Measurements from ENCODE around the gene FBXL17. TPM values are rescaled to one million over a fixed set of nuclear protein-coding genes. Genes with fewer than 3 reads are reported as not detected.

FBXL17 gene
- total and polyA plus RNA-seq, 3 experiments from 2014 or later, result 6.4 to 8.2 (median 6.9) TPM

DNA sequence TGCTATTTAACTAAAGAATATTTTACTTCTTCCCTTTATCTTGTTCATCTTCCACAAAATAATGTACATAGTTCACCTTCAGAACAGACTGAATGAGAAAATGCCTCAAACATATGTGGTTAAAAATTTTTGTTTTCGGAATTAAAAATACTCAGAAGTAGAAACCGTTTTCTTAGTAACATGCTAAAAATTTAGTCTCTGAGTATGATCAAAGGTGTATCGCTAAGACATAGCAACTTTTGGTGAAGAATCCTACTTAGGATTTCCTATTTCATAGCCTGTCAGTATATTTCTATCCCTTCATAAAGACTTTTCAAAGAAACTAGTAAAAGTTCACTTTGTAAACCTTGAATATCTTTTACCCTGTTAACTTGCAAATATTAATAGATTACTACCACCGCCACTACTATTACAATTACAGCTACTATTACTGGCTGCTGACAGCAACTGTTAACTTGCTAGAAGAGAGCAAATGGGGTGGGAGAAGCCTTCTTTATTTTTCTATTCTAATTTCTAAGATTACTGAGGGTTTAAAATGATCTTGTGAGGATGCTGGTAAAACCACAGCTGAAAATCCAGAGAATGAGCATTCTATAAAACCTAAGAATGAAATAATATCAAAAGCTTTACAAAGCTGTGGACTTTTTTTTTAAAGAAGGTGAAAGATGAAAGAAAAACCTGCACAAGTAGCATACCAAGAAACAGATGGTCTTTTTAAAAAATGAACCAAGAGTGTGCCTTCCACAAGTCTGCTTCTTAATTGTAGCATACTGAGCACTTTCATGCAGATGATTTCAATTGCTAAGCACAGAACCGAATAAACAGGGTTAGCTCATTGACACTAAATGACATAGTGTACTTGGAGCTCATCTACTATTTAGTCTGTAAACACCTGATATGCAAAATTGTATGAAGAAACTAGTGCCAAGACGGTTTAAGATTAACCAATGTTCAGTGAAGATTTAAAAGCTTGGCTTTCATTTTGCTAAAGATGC is 464.9 kb downstream of the FBXL17 start:
- DNase-seq, result no peak
- Histone ChIP-seq H3K27ac (ENCODE audit: low read depth, low read length) (no peak overlapping the region), H3K9me3 (ENCODE audit: low read length) (no peaks in the 10 kb centered on the region), H3K36me3 (ENCODE audit: insufficient read depth, low read length) (no peaks in the 10 kb centered on the region), H3K27me3 (ENCODE audit: insufficient read depth, low read length, poor library complexity, severe bottlenecking) (no peaks in the 10 kb centered on the region), H3K4me1 (ENCODE audit: insufficient read depth, low read length) (no peaks in the 10 kb centered on the region), H3K4me3 (ENCODE audit: low read length) (no peak overlapping the region)
- no peak overlapping the region for H3K27ac Mint-ChIP-seq
- POLR2A ChIA-PET, result no interaction called here
- H3K4me3 Mint-ChIP-seq, result peak overlapping the region in 1 of 7 donors; percentile 20
- H3K36me3 Mint-ChIP-seq, result peaks cover 1 to 9% (median 6%) of the 10 kb centered on the region in 3 donors
- H3K27me3 Mint-ChIP-seq, result no peaks in the 10 kb centered on the region
- CTCF ChIA-PET, result no interaction called here
- no peaks in the 10 kb centered on the region for H3K4me1 Mint-ChIP-seq
- no peaks in the 10 kb centered on the region for H3K9me3 Mint-ChIP-seq

DNA sequence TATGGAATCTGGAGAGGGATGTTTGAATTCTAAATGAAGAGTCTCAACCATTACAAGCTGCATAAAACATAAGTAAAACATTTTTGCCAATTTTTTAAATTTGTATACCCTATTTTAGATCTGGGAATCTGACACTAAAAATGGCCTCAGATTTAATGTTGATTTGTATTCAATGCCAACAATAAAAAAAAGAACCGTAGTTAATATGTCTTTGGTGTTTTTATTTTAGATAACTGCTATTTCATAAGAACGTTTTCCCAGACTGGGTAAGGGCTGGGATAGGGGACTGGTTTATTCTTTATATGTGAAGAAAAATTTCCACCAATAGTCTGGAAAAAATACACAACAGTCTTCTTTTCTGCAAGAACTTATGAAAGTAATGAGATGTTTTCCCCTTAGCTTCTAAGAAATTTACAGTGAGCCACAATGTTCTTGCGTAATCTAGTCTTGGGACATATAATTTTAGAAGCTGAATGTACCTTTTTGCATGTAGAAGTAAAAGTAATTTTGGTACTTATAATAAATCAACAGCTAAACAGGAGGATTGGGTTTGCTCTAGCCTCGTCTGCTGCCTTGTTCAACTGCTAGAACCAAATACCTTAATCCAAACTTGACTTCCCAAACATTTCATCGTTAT is 466.6 kb downstream of the FBXL17 start:
- Histone ChIP-seq H3K4me1 (ENCODE audit: insufficient read depth, low read length) (no peaks in the 10 kb centered on the region), H3K9me3 (ENCODE audit: low read length) (no peaks in the 10 kb centered on the region), H3K27ac (ENCODE audit: low read depth, low read length) (no peak overlapping the region), H3K36me3 (ENCODE audit: insufficient read depth, low read length) (no peaks in the 10 kb centered on the region), H3K4me3 (ENCODE audit: low read length) (no peak overlapping the region), H3K27me3 (ENCODE audit: insufficient read depth, low read length, poor library complexity, severe bottlenecking) (no peaks in the 10 kb centered on the region)
- Mint-ChIP-seq H3K27me3 (no peaks in the 10 kb centered on the region), H3K9me3 (no peaks in the 10 kb centered on the region), H3K27ac (no peak overlapping the region), H3K4me3 (no peak overlapping the region), H3K4me1 (no peaks in the 10 kb centered on the region), H3K36me3 (peaks cover 1 to 9% (median 6%) of the 10 kb centered on the region in 3 donors)
- POLR2A ChIA-PET, result no interaction called here
- CTCF ChIA-PET, result no interaction called here
- DNase-seq, result no peak

DNA sequence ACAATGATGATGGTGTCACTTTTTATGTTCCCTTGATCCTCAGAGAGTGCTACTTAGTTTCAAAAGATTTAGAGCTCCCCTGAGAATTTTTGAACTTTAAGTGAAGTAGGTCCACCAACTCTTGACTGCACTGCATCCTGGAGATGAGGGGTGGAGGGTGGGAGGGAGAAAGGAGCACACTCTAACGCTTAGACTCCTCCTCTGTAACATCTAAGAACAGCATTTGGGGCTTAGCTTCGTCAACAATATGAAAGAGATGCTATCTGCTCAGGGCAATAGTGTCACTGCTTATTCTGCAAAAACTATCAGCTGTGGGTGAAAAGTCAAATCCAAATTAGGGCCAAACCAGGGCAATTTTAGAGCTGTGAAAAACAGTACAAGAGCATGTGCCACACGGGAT is 468.4 kb downstream of the FBXL17 start:
- POLR2A ChIA-PET, result no interaction called here
- no peaks in the 10 kb centered on the region for H3K4me1 Mint-ChIP-seq
- DNase-seq, result no peak
- H3K27ac Mint-ChIP-seq, result no peak overlapping the region
- H3K4me1 ChIP-seq (ENCODE audit: insufficient read depth, low read length), result no peaks in the 10 kb centered on the region
- no peak overlapping the region for H3K27ac ChIP-seq (ENCODE audit: low read depth, low read length)
- no peaks in the 10 kb centered on the region for H3K36me3 ChIP-seq (ENCODE audit: insufficient read depth, low read length)
- H3K4me3 ChIP-seq (ENCODE audit: low read length), result no peak overlapping the region
- H3K36me3 Mint-ChIP-seq, result peaks cover 8 to 14% (median 8%) of the 10 kb centered on the region in 3 donors
- peaks cover 3 to 5% (median 4%) of the 10 kb centered on the region in 5 donors for H3K9me3 Mint-ChIP-seq
- no peaks in the 10 kb centered on the region for H3K27me3 Mint-ChIP-seq
- CTCF ChIA-PET, result no interaction called here
- no peak overlapping the region for H3K4me3 Mint-ChIP-seq
- H3K27me3 ChIP-seq (ENCODE audit: insufficient read depth, low read length, poor library complexity, severe bottlenecking), result no peaks in the 10 kb centered on the region
- no peaks in the 10 kb centered on the region for H3K9me3 ChIP-seq (ENCODE audit: low read length)

DNA sequence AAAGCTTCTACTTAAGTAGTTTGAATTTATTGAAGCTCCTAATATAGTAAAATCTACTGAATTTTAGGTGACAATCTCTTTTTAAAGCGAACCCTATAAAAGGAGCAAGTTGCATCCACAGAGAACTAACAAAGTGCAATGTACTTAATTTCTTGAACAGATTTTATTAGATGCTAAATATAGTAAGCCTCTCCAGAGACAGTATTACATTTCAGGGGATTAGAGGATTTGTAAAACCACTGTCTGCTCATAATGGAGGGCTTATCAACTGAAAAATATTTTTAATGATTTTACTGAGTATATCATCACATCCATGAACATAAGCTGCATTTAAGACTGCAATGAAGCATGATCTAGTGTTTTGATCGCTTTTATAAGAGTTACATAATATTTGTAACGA is 481.2 kb downstream of the FBXL17 start:
- Histone ChIP-seq H3K4me3 (ENCODE audit: low read length) (no peak overlapping the region), H3K4me1 (ENCODE audit: insufficient read depth, low read length) (no peaks in the 10 kb centered on the region), H3K9me3 (ENCODE audit: low read length) (no peaks in the 10 kb centered on the region), H3K27ac (ENCODE audit: low read depth, low read length) (no peak overlapping the region), H3K36me3 (ENCODE audit: insufficient read depth, low read length) (no peaks in the 10 kb centered on the region), H3K27me3 (ENCODE audit: insufficient read depth, low read length, poor library complexity, severe bottlenecking) (no peaks in the 10 kb centered on the region)
- H3K4me1 Mint-ChIP-seq, result no peaks in the 10 kb centered on the region
- H3K27ac Mint-ChIP-seq, result no peak overlapping the region
- H3K9me3 Mint-ChIP-seq, result peaks cover 0 to 2% (median 0%) of the 10 kb centered on the region in 5 donors
- no peak for DNase-seq
- ChIA-PET CTCF (no interaction called here), POLR2A (no interaction called here)
- no peaks in the 10 kb centered on the region for H3K27me3 Mint-ChIP-seq
- H3K36me3 Mint-ChIP-seq, result peaks cover 4 to 32% (median 9%) of the 10 kb centered on the region in 3 donors
- H3K4me3 Mint-ChIP-seq, result no peak overlapping the region

DNA sequence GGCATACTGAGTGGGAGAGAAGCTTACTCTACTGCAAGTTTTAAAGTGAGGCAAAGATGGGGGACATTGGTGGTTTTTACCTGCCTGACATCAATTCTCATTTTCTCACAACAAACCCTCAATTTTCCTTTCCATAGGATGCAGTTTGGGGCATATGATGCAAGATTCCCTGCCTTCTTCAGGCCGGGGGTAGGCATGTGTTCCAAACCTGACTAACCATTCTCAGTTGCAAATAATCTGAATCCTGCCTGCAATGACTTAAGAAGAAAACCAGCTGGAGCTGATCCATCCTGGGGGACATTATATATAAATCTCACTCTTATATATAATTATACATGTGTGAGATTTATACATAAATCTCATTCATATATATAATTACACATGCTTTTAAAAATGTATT is 487.5 kb downstream of the FBXL17 start:
- CTCF ChIA-PET, result interaction anchor here (0.8 kb wide), 1 partner anchor 11 kb away, joined by 3 read pairs; no protein-coding TSS in a partner anchor
- no peak overlapping the region for H3K27ac ChIP-seq (ENCODE audit: low read depth, low read length)

DNA sequence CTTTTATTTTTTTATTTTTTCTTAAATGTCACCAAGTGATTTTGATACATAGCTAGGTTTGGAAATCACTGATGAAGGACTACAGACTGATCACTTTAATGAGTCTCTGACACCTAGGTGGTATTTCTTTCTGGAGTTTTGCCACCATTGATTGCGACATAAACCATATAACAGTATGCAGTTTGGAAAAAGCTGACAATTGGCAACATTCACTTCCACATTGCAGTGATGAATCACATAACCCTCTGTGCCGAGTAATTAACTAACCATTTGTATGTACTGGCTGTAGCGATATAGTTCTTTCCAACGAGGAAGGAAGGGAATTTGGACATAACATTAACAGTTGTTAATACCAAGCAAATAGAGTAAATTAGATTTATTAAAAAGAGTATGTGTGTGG is 488.3 kb downstream of the FBXL17 start:
- Mint-ChIP-seq H3K27me3 (no peaks in the 10 kb centered on the region), H3K36me3 (peaks cover 7 to 14% (median 7%) of the 10 kb centered on the region in 3 donors), H3K27ac (no peak overlapping the region), H3K4me3 (no peak overlapping the region), H3K4me1 (no peaks in the 10 kb centered on the region), H3K9me3 (peaks cover 0 to 2% (median 0%) of the 10 kb centered on the region in 5 donors)
- Histone ChIP-seq H3K4me3 (ENCODE audit: low read length) (no peak overlapping the region), H3K9me3 (ENCODE audit: low read length) (no peaks in the 10 kb centered on the region), H3K27me3 (ENCODE audit: insufficient read depth, low read length, poor library complexity, severe bottlenecking) (no peaks in the 10 kb centered on the region), H3K36me3 (ENCODE audit: insufficient read depth, low read length) (no peaks in the 10 kb centered on the region), H3K4me1 (ENCODE audit: insufficient read depth, low read length) (no peaks in the 10 kb centered on the region), H3K27ac (ENCODE audit: low read depth, low read length) (no peak overlapping the region)
- ChIA-PET POLR2A (no interaction called here), CTCF (interaction anchor here (0.8 kb wide), 1 partner anchor 10 kb away, joined by 3 read pairs; no protein-coding TSS in a partner anchor)
- no peak for DNase-seq

More for the DNA sequence above, 487.5 kb downstream of the FBXL17 start:
- Mint-ChIP-seq H3K27ac (peak overlapping the region in 1 of 8 donors; percentile 56), H3K4me1 (no peaks in the 10 kb centered on the region), H3K4me3 (no peak overlapping the region), H3K9me3 (peaks cover 0 to 2% (median 0%) of the 10 kb centered on the region in 5 donors), H3K36me3 (peaks cover 9 to 21% (median 9%) of the 10 kb centered on the region in 3 donors), H3K27me3 (no peaks in the 10 kb centered on the region)
- Histone ChIP-seq H3K9me3 (ENCODE audit: low read length) (no peaks in the 10 kb centered on the region), H3K4me3 (ENCODE audit: low read length) (no peak overlapping the region), H3K36me3 (ENCODE audit: insufficient read depth, low read length) (no peaks in the 10 kb centered on the region), H3K4me1 (ENCODE audit: insufficient read depth, low read length) (no peaks in the 10 kb centered on the region), H3K27me3 (ENCODE audit: insufficient read depth, low read length, poor library complexity, severe bottlenecking) (no peaks in the 10 kb centered on the region)
- POLR2A ChIA-PET, result no interaction called here
- no peak for DNase-seq

DNA sequence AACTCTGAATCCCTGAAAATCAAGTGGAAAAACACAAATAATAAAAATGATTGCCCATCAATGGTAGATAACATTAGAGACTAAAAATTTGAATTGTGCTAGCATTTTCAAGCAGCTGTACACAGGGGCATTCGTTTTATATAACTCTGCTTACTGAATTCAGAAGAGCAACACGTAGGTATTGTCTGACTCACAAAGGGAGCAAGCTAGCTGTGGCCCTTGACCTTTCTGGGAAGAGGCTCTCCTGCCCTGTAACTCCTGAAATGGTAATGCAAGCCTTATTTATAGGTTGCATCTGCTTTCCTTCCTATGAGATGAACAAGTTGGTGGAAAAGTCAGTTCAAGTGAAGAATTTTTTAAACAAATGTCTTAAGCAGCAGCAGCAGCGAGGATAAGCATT is 492.5 kb downstream of the FBXL17 start:
- Histone ChIP-seq H3K4me1 (ENCODE audit: insufficient read depth, low read length) (no peaks in the 10 kb centered on the region), H3K4me3 (ENCODE audit: low read length) (no peak overlapping the region), H3K9me3 (ENCODE audit: low read length) (no peaks in the 10 kb centered on the region), H3K27me3 (ENCODE audit: insufficient read depth, low read length, poor library complexity, severe bottlenecking) (no peaks in the 10 kb centered on the region), H3K36me3 (ENCODE audit: insufficient read depth, low read length) (no peaks in the 10 kb centered on the region), H3K27ac (ENCODE audit: low read depth, low read length) (no peak overlapping the region)
- ChIA-PET POLR2A (no interaction called here), CTCF (no interaction called here)
- Mint-ChIP-seq H3K27ac (no peak overlapping the region), H3K4me1 (no peaks in the 10 kb centered on the region), H3K36me3 (peaks cover 1 to 9% (median 5%) of the 10 kb centered on the region in 3 donors), H3K27me3 (no peaks in the 10 kb centered on the region), H3K9me3 (no peaks in the 10 kb centered on the region), H3K4me3 (no peak overlapping the region)
- no peak for DNase-seq

DNA sequence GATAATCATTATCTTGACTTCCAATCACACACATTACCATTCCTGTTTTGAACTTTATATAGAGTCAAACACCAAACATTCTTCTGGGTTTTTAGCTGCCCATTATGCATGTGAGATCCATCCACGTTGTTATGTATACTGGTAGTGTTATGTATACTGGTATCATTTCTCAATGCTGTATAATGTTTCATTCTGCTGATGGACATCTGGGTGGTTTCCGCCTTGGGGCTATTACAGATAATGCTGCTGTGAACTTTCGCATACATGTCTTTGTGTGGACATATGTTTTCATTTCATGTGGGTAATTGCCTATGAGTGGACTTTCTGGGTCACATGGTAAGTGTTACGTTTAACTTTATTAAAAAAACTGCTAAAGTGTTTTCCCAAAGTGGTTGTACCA is 493.4 kb downstream of the FBXL17 start:
- Mint-ChIP-seq H3K9me3 (no peaks in the 10 kb centered on the region), H3K4me3 (no peak overlapping the region), H3K36me3 (peaks cover 1 to 13% (median 5%) of the 10 kb centered on the region in 3 donors), H3K27ac (no peak overlapping the region), H3K4me1 (no peaks in the 10 kb centered on the region), H3K27me3 (no peaks in the 10 kb centered on the region)
- no peak overlapping the region for H3K27ac ChIP-seq (ENCODE audit: low read depth, low read length)
- H3K4me3 ChIP-seq (ENCODE audit: low read length), result no peak overlapping the region
- DNase-seq, result no peak
- CTCF ChIA-PET, result no interaction called here
- H3K36me3 ChIP-seq (ENCODE audit: insufficient read depth, low read length), result no peaks in the 10 kb centered on the region
- no peaks in the 10 kb centered on the region for H3K9me3 ChIP-seq (ENCODE audit: low read length)
- no peaks in the 10 kb centered on the region for H3K4me1 ChIP-seq (ENCODE audit: insufficient read depth, low read length)
- H3K27me3 ChIP-seq (ENCODE audit: insufficient read depth, low read length, poor library complexity, severe bottlenecking), result no peaks in the 10 kb centered on the region
- POLR2A ChIA-PET, result no interaction called here
